NB4 (cell line): ENCODE measurements around the gene MYO16.

Experiments
- CTCF ChIP-seq: IDR thresholded peaks from one replicate; pipeline ENCODE4 v1.5.1; 2012; ENCODE audit warnings: low read depth, low read length
- POLR2A ChIP-seq: IDR thresholded peaks from 2 replicates; pipeline ENCODE4 v1.6.1; 2011; ENCODE audit warnings: mild to moderate bottlenecking; ENCODE audit not compliant: insufficient read length; ENCODE audit errors: extremely low read depth
- TF ChIP-seq, protein P1 (sequence below): IDR thresholded peaks from 2 replicates; pipeline ENCODE4 v1.6.1; 2011; ENCODE audit warnings: low read depth, low read length

DNA sequence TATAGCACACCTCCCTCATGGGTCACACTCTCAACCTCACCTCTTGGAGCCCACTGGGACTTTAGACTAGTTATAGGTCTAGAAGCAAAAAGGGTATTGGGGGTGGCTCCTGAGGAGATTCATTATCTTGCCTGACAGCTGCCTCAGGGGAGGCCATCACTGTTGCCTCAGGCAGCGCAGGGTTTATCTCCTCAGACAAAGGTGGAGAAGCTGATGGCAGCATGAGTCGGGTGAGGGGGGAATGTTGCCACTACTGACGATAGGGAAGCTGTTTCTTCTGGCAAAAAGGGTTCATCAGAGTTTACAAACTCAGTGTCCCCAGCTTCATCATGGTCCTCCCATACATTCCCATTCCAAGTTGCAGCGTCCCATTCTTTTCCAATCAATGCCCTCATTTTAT lies 594.6 kb downstream of the MYO16 start:
- TF ChIP-seq CTCF, result no peak
- TF ChIP-seq POLR2A, result no peak
- TF ChIP-seq, protein P1, sequence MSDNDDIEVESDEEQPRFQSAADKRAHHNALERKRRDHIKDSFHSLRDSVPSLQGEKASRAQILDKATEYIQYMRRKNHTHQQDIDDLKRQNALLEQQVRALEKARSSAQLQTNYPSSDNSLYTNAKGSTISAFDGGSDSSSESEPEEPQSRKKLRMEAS, result no peak
